VCaP (cell line): ENCODE results near the gene LAP3.

Experiments used
- H3K27ac ChIP-seq: fragments of 450-650 bp; 2 replicates; pipeline ENCODE4 v1.5.1; 2017
- TF ChIP-seq, protein P1 (sequence below): fragments of 450-650 bp; conservative IDR thresholded peaks from 2 replicates; pipeline ENCODE4 v1.5.1; 2017; ENCODE audit warnings: mild to moderate bottlenecking, moderate library complexity

The LAP3 gene

DNA sequence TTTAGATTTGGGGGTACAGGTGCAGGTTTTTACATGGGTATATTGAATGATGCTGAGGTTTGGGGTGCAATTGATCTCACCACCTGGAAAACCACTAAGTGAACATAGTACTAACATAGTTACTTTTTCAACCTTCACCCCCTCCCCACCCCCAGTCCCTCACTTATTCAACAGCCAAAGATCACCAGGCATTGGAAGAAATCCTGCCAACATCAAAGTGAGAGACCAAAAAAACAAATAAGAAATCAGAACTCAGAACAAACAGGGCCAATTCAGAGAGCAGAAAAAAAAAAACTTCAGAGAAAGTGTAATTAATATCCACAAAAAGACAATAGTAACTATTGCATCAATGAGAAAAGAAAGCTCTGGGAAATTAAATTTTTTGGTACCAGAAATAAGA is 20.5 kb upstream of the LAP3 start:
- no peak overlapping the region for H3K27ac ChIP-seq
- TF ChIP-seq, protein P1, sequence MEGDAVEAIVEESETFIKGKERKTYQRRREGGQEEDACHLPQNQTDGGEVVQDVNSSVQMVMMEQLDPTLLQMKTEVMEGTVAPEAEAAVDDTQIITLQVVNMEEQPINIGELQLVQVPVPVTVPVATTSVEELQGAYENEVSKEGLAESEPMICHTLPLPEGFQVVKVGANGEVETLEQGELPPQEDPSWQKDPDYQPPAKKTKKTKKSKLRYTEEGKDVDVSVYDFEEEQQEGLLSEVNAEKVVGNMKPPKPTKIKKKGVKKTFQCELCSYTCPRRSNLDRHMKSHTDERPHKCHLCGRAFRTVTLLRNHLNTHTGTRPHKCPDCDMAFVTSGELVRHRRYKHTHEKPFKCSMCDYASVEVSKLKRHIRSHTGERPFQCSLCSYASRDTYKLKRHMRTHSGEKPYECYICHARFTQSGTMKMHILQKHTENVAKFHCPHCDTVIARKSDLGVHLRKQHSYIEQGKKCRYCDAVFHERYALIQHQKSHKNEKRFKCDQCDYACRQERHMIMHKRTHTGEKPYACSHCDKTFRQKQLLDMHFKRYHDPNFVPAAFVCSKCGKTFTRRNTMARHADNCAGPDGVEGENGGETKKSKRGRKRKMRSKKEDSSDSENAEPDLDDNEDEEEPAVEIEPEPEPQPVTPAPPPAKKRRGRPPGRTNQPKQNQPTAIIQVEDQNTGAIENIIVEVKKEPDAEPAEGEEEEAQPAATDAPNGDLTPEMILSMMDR: no peak

DNA sequence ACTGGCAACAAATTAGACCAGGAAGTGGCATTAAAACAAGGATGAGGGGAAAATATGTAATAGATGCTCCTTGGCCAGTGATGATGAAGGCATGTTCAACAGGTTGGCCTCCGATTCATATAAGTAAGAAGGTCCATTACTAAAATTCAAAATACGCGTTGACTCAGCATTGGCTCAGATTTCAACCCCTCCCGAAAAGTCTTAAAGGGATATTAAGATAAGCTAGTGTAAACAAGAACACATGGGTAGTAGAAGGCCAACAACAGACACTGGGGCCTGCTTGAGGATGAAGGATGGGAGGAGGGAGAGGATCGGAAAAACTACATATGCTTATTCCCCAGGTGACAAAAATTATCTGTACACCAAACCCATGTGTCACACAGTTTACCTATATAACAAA is 19.1 kb upstream of the LAP3 start:
- no peak overlapping the region for H3K27ac ChIP-seq
- TF ChIP-seq, protein P1: no peak

DNA sequence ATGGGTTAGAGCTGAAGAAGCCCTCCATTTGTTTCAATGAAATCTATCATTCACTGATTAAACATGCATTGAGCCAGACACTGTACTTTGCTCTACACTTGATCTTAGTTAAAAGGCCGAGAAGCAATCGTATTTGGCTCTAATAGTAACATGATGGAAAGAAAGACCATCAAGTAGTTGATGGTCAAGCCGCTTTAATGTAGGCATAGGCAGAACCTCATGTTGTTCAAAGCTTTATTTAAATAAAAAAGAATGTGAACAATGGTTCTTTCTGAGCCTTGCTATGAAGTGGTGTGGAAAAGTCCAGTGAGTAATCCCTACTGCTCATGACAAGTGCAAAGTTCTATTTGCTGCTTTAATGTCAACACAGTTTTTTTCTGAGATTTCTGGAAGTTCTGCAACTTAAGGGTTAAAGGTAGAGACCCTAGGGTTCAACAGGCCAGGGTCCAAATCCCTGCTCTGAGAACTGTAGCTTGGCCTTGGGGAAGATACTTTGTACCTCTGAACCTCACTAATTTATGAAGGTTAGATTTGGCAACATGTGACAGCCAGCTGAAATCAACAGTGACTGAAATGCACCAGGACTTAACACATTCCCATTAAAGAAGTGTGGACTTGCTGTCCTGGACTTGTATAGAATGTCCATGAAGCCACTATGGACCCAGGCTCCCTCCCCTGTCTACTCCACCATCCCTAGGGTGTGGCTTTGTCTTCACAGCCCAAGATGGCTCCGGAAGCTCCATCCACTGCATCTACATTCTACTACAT is 17.9 kb upstream of the LAP3 start:
- no peak overlapping the region for H3K27ac ChIP-seq
- TF ChIP-seq, protein P1: no peak

DNA sequence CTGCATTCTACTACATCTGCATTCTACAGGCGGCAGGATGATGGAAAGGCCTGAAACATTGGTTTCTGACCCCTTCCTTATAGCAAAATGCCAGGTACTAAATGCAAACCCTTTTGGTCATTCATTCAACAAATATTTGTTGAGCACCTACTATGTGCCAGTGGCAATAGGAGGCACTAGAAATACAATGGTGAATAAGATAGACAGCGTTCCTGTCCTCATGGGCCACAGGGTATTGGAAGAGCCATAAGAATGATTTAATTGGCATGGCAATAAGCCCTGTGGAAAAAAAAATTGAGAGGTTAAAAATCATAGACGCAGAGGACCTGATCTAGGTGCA is 17.3 kb upstream of the LAP3 start:
- TF ChIP-seq, protein P1: no peak
- H3K27ac ChIP-seq: no peak overlapping the region

DNA sequence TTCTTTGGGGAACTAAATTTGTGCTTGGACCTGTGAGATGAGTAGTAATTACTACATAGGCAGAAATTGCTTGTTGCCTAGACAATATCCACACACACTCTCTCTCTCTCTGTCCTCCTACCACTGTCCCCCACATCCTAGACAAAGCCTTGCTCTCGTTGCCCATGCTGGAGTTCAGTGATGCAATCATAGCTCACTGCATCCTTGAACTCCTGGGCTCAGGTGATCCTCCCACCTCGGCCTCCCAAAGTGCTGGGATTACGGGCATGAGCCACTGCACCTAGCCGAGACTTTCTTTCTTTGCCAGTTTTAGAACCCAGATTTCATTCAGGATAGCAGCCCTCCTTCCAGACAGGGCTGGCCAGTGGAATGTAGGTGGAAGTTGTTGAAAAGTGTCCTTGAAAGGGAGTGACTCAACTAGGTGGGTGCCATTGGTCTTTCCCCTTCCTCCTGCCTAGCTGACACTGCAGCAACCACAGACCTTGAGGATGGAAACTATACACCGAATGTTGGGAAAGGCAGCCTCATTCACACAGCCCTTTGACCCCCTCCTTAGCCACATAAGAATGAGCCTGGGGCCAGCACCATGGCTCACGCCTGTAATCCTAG is 16.8 kb upstream of the LAP3 start:
- TF ChIP-seq, protein P1: no peak
- no peak overlapping the region for H3K27ac ChIP-seq

DNA sequence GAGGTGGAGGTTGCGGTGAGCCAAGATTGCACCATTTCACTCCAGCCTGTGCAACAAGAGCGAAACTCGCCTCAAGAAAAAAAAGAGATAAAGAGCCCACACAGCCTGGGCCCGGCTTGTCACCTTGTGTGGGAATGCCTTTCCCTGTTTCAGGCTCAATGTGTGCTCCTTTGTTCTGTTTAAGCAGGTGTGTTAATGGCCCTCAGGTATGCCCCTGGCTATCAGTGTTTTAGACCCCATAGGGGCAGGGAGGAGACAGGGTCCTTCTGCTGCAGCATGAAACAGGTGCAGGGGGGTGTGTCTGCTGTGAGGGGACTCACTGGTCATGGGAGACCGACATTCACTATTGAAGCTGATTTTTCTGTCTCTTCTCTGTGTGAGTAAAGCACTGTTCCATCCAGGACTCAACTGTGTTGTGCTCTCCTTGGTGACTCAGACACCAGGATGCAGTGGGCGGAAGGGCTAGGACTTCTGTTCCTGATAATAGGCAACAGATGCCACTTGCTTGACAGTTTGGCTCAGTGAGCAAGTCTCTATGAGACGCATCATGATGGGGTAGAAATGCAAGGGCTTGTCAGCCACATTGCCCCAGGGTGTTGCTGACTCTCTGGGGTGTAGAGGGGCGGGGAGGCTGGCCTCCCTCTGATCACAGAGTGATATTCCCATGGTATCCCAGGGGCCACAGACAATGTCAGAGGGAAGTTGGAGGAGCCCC is 15.6 kb upstream of the LAP3 start:
- TF ChIP-seq, protein P1: no peak
- H3K27ac ChIP-seq: no peak overlapping the region

DNA sequence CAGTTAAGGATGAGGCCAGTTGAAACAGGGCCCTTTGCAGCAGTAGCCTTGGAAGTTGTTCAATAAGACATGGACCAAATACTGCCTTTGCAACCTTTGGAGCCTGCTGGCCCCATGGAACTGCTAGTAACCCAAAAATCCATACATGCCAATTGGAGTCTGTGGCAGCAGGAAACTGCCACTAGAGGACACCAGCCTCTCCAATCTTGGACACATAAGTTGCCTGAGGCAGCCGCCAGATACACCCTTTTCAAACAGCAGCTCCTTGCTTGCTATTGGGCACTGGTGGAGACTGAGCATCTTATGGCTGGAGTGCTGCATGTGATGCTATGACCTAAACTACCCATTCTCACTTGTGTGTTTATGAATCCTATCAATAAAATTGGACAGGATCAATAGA is 14.8 kb upstream of the LAP3 start:
- TF ChIP-seq, protein P1: 0 out of 2 replicates have a peak, but pooled peaks have one; percentile 15
- H3K27ac ChIP-seq: no peak overlapping the region
